ENCODE results near the gene ATP2B3.

Gene ATP2B3

DNA sequence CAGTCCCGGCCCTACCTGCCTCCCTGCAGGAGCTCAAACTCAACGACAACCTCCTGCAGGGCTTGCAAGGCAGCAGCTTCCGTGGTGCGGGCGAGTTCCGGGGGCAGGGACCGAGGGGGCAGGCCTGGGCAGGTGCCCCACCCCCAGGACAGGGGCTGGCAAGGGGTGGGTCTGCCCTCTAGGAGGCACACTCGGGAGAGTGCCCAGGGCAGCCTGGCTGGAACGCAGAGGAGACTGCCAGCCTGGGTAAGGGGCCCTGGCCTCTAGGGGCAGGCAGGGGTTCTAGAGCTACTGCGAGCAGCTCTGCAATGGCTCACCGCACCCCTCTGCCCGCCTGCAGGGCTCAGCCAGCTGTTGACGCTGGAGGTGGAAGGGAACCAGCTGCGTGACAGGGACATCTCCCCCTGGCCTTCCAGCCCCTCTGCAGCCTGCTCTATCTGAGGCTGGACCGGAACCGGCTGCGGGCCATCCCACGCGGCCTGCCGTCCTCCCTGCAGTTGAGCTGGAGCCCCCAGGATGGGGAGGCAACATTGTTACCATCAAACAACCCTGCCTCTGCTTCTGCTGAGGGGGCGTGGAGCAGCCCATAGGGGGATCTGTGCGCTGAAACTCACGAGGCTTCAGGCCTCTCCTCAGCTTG, 34.9 kb upstream of the ATP2B3 start:
- TF ChIP-seq, protein P1, sequence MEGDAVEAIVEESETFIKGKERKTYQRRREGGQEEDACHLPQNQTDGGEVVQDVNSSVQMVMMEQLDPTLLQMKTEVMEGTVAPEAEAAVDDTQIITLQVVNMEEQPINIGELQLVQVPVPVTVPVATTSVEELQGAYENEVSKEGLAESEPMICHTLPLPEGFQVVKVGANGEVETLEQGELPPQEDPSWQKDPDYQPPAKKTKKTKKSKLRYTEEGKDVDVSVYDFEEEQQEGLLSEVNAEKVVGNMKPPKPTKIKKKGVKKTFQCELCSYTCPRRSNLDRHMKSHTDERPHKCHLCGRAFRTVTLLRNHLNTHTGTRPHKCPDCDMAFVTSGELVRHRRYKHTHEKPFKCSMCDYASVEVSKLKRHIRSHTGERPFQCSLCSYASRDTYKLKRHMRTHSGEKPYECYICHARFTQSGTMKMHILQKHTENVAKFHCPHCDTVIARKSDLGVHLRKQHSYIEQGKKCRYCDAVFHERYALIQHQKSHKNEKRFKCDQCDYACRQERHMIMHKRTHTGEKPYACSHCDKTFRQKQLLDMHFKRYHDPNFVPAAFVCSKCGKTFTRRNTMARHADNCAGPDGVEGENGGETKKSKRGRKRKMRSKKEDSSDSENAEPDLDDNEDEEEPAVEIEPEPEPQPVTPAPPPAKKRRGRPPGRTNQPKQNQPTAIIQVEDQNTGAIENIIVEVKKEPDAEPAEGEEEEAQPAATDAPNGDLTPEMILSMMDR (conservative IDR thresholded peaks at IDR 0.05; ENCODE audit: low read depth, low read length): no peak
- Histone ChIP-seq H3K27ac (no peak overlapping the region), H3K4me1 (ENCODE audit: low read depth, poor library complexity, severe bottlenecking) (no peaks in the 10 kb centered on the region), H3K79me2 (ENCODE audit: insufficient read depth, low read depth) (no peaks in the 10 kb centered on the region), H3K4me2 (no peak overlapping the region), H2AFZ (ENCODE audit: low read depth) (no peak overlapping the region), H3K36me3 (ENCODE audit: insufficient read depth) (no peaks in the 10 kb centered on the region), H3K9ac (no peak overlapping the region), H3K27me3 (ENCODE audit: insufficient read depth, low read depth) (peaks cover 16% of the 10 kb centered on the region; the same call in 1 of the 2 replicates), H4K20me1 (ENCODE audit: insufficient read depth) (no peaks in the 10 kb centered on the region), H3K4me3 (IDR thresholded peaks at IDR 0.05; ENCODE audit: insufficient read depth, low read depth, low read length) (no peak overlapping the region)

DNA sequence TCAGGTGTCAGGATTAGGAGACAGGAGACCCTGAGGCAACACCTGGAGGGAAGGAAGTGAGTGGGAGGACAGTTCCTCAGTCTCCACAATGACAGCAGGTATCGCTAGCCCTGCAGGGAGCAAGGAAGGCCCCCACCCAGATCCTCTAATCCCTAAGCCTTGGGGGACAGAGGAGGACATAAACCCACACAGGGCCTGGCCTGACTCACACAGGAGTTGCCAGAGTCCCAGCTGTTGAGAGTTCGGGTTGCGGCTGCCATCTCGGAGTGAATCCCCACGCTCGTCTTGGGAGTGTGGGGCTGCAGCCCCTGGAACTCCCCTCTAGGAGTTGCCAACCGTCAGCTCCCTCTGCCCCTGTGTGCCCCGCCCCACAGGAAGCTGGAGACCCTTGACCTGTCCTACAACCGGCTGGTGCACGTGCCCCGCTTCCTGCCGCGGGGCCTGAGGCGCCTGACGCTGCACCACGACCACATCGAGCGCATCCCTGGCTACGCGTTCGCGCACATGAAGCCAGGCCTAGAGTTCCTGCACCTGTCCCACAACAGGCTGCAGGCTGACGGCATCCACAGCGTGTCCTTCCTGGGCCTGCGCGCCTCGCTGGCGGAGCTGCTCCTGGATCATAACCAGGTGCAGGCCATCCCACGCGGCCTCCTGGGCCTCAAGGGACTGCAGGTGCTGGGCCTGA, 31.9 kb upstream of the ATP2B3 start:
- H3K9ac ChIP-seq: no peak overlapping the region

GRCh38 chrX:153486171-153486570, 31.3 kb upstream of the ATP2B3 start:
- H3K9ac ChIP-seq: no peak overlapping the region
- H2AFZ ChIP-seq (ENCODE audit: low read depth): no peak overlapping the region
- H3K27ac ChIP-seq: no peak overlapping the region
- TF ChIP-seq, protein P1 (conservative IDR thresholded peaks at IDR 0.05; ENCODE audit: low read depth, low read length): no peak
- no peaks in the 10 kb centered on the region for H3K79me2 ChIP-seq (ENCODE audit: insufficient read depth, low read depth)
- no peak overlapping the region for H3K4me3 ChIP-seq (IDR thresholded peaks at IDR 0.05; ENCODE audit: insufficient read depth, low read depth, low read length)
- H3K4me1 ChIP-seq (ENCODE audit: low read depth, poor library complexity, severe bottlenecking): no peaks in the 10 kb centered on the region
- H3K36me3 ChIP-seq (ENCODE audit: insufficient read depth): no peaks in the 10 kb centered on the region
- H3K27me3 ChIP-seq (ENCODE audit: insufficient read depth, low read depth): peaks cover 19% of the 10 kb centered on the region; the same call in 1 of the 2 replicates
- H4K20me1 ChIP-seq (ENCODE audit: insufficient read depth): no peaks in the 10 kb centered on the region
- no peak overlapping the region for H3K4me2 ChIP-seq

More for the DNA sequence above, 31.9 kb upstream of the ATP2B3 start:
- TF ChIP-seq, protein P1 (conservative IDR thresholded peaks at IDR 0.05; ENCODE audit: low read depth, low read length): no peak
- H4K20me1 ChIP-seq (ENCODE audit: insufficient read depth): no peaks in the 10 kb centered on the region
- peaks cover 17% of the 10 kb centered on the region; the same call in 1 of the 2 replicates for H3K27me3 ChIP-seq (ENCODE audit: insufficient read depth, low read depth)
- H3K4me1 ChIP-seq (ENCODE audit: low read depth, poor library complexity, severe bottlenecking): no peaks in the 10 kb centered on the region
- H3K36me3 ChIP-seq (ENCODE audit: insufficient read depth): no peaks in the 10 kb centered on the region
- H3K27ac ChIP-seq: no peak overlapping the region
- H3K4me2 ChIP-seq: no peak overlapping the region
- no peak overlapping the region for H2AFZ ChIP-seq (ENCODE audit: low read depth)
- H3K79me2 ChIP-seq (ENCODE audit: insufficient read depth, low read depth): no peaks in the 10 kb centered on the region
- no peak overlapping the region for H3K4me3 ChIP-seq (IDR thresholded peaks at IDR 0.05; ENCODE audit: insufficient read depth, low read depth, low read length)

GRCh38 chrX:153487590-153488071, 29.8 kb upstream of the ATP2B3 start:
- no peak overlapping the region for H2AFZ ChIP-seq (ENCODE audit: low read depth)
- no peaks in the 10 kb centered on the region for H4K20me1 ChIP-seq (ENCODE audit: insufficient read depth)
- H3K27ac ChIP-seq: no peak overlapping the region
- H3K4me3 ChIP-seq (IDR thresholded peaks at IDR 0.05; ENCODE audit: insufficient read depth, low read depth, low read length): no peak overlapping the region
- TF ChIP-seq, protein P1 (conservative IDR thresholded peaks at IDR 0.05; ENCODE audit: low read depth, low read length): no peak
- no peaks in the 10 kb centered on the region for H3K36me3 ChIP-seq (ENCODE audit: insufficient read depth)
- H3K27me3 ChIP-seq (ENCODE audit: insufficient read depth, low read depth): peaks cover 21% of the 10 kb centered on the region; the same call in 1 of the 2 replicates
- no peak overlapping the region for H3K4me2 ChIP-seq
- no peaks in the 10 kb centered on the region for H3K79me2 ChIP-seq (ENCODE audit: insufficient read depth, low read depth)
- H3K4me1 ChIP-seq (ENCODE audit: low read depth, poor library complexity, severe bottlenecking): no peaks in the 10 kb centered on the region
- H3K9ac ChIP-seq: no peak overlapping the region

All from KMS-11 (cell line).